Liver (tissue), 3 donors: ENCODE data around the gene PAN3.

Source experiments
- GABPA ChIP-seq, 2 donors: IDR thresholded peaks in 1 of 2; conservative IDR thresholded peaks in 1 of 2; 2 replicates each; pipeline ENCODE4 v1.6.1; 2016; ENCODE audit warnings: antibody characterized with exemption in 2 of 2, mild to moderate bottlenecking in 1 of 2, moderate library complexity in 1 of 2
- HNF4A ChIP-seq, 2 donors: conservative IDR thresholded peaks; 2 replicates each; pipeline ENCODE4 v1.6.1; 2016; ENCODE audit warnings: antibody characterized with exemption in 2 of 2, mild to moderate bottlenecking in 2 of 2
- NR2F2 ChIP-seq: IDR thresholded peaks from 2 replicates; pipeline ENCODE4 v1.6.1; 2016; ENCODE audit warnings: antibody characterized with exemption
- RXRA ChIP-seq, 2 donors: IDR thresholded peaks; 2 replicates each; pipeline ENCODE4 v1.6.1; 2017 to 2018; ENCODE audit warnings: antibody characterized with exemption in 2 of 2, mild to moderate bottlenecking in 1 of 2
- TAF1 ChIP-seq: conservative IDR thresholded peaks from 2 replicates; pipeline ENCODE4 v1.6.1; 2016; ENCODE audit warnings: antibody characterized with exemption, mild to moderate bottlenecking
- YY1 ChIP-seq: IDR thresholded peaks from 2 replicates; pipeline ENCODE4 v1.6.1; 2016; ENCODE audit warnings: antibody characterized with exemption, mild to moderate bottlenecking
- TF ChIP-seq, protein P1 (sequence below): fragments of 150-350 bp; IDR thresholded peaks from 2 replicates; pipeline ENCODE4 v1.5.1; 2017; ENCODE audit warnings: improper control_type of control experiment, low read depth, low read length; ENCODE audit not compliant: missing input control
- donor health status: healthy.
- donor health status: healthy.

- TF ChIP-seq, protein P1, sequence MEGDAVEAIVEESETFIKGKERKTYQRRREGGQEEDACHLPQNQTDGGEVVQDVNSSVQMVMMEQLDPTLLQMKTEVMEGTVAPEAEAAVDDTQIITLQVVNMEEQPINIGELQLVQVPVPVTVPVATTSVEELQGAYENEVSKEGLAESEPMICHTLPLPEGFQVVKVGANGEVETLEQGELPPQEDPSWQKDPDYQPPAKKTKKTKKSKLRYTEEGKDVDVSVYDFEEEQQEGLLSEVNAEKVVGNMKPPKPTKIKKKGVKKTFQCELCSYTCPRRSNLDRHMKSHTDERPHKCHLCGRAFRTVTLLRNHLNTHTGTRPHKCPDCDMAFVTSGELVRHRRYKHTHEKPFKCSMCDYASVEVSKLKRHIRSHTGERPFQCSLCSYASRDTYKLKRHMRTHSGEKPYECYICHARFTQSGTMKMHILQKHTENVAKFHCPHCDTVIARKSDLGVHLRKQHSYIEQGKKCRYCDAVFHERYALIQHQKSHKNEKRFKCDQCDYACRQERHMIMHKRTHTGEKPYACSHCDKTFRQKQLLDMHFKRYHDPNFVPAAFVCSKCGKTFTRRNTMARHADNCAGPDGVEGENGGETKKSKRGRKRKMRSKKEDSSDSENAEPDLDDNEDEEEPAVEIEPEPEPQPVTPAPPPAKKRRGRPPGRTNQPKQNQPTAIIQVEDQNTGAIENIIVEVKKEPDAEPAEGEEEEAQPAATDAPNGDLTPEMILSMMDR, result no peak
- TF ChIP-seq TAF1 (no peak), GABPA (IDR thresholded peaks at IDR 0.05 in 1 of 2, conservative IDR thresholded peaks at IDR 0.05 in 1 of 2) (no peak), RXRA (IDR thresholded peaks at IDR 0.05) (no peak), NR2F2 (no peak), YY1 (no peak), HNF4A (conservative IDR thresholded peaks at IDR 0.05) (no peak)
These were observed 99.6 kb downstream of the PAN3 start for GRCh38 chr13:28237944-28238343.
